Kidney (tissue), 14 donors: ENCODE results near the gene NISCH. TPM values are rescaled to one million over a fixed set of nuclear protein-coding genes. Genes with fewer than 3 reads are reported as not detected.
A peak's percentile ranks its signal among the peaks of the same experiment; 100 is the strongest.

ENCODE experiments used
- DNase-seq, 5 donors: peaks; one replicate each; pipeline ENCODE4 v3.0.0-alpha.2; 2013 to 2020
- FAIRE-seq: peaks from 2 replicates; lab custom pipeline; 2012; peaks lifted over from hg19 to GRCh38; lab: Jason Lieb, UNC
- H3K27ac ChIP-seq, 2 donors: one replicate each; pipeline ENCODE4 v1.7.0; 2013; ENCODE audit warnings: low read depth in 2 of 2, low read length in 2 of 2, inconsistent platforms in 1 of 2
- H3K27me3 ChIP-seq: one replicate; pipeline ENCODE4 v1.7.1; 2013; ENCODE audit warnings: low read length, inconsistent platforms; ENCODE audit not compliant: control insufficient read depth, insufficient read depth
- H3K36me3 ChIP-seq, 3 donors: one replicate each; pipeline versions ENCODE4 v1.7.0 to v1.7.1; 2013; ENCODE audit warnings: low read length in 3 of 3, control low read depth in 1 of 3, inconsistent platforms in 1 of 3; ENCODE audit not compliant: insufficient read depth in 3 of 3, control insufficient read depth in 2 of 3
- H3K4me1 ChIP-seq, 3 donors: one replicate each; pipeline versions ENCODE4 v1.7.0 to v1.7.1; 2013; ENCODE audit warnings: low read length in 3 of 3, inconsistent platforms in 1 of 3, low read depth in 1 of 3; ENCODE audit not compliant: control insufficient read depth in 2 of 3, insufficient read depth in 2 of 3
- H3K4me3 ChIP-seq, 3 donors: one replicate each; pipeline versions ENCODE4 v1.7.0 to v1.8.1; 2013; ENCODE audit warnings: low read length in 3 of 3, control low read depth in 1 of 3, inconsistent platforms in 1 of 3
- H3K9ac ChIP-seq, 3 donors: one replicate each; pipeline versions ENCODE4 v1.7.0 to v1.7.1; 2013; ENCODE audit warnings: low read length in 3 of 3, control low read depth in 1 of 3, inconsistent platforms in 1 of 3
- H3K9me3 ChIP-seq, 3 donors: one replicate each; pipeline versions ENCODE4 v1.7.0 to v1.7.1; 2013; ENCODE audit warnings: low read length in 3 of 3, control low read depth in 1 of 3, inconsistent platforms in 1 of 3; ENCODE audit not compliant: control insufficient read depth in 2 of 3, insufficient read depth in 1 of 3
- CTCF ChIP-seq: IDR thresholded peaks from 3 replicates; pipeline ENCODE4 v1.5.1; 2012; ENCODE audit warnings: mild to moderate bottlenecking, moderate library complexity, borderline replicate concordance; ENCODE audit not compliant: insufficient read depth; ENCODE audit errors: extremely low read depth
- intact Hi-C: fragments of 100-400 bp; cut with DNase I; formaldehyde crosslinking; loops from one replicate; pipeline ENCODE4 v1.11.1; 2022
- polyA plus RNA-seq: library from polyadenylated mRNA; stranded (reverse); fragments of 350-450 nt; fragmentation: Illumina TruSeq; extraction: RNeasy Lipid Tissue Mini Kit (QIAGEN cat#74804); gene quantifications from one replicate; pipeline ENCODE4 v1.2.3, GENCODE V29; 2014; ENCODE audit warnings: low read depth, low replicate concordance; ENCODE audit not compliant: insufficient read depth
- total RNA-seq: library from RNA; stranded (reverse); fragmentation: NEBNext Ultra II Directional; extraction: Animal tissue kit (Norgen Biotek cat#: 25700); gene quantifications from one replicate; pipeline ENCODE4 v1.2.1, GENCODE V29; 2021
- donor health status: control.
- donor health status: control.
- donor health status: control.
- donor health status: control.
- donor health status: control.
- donor health status: DM: yes; HTN: yes; CAD: no.
- donor health status: Normal renal cell carcinoma (clear cell type).

NISCH gene
- total and polyA plus RNA-seq, 2 donors from 2014 or later = 36.1 to 98.7 TPM

- H3K27ac ChIP-seq = peak overlapping the region in 1 of 2 donors; percentile 17
- peak overlapping the region in 2 of 3 donors; percentile 34 to 38 for H3K4me3 ChIP-seq
- H3K36me3 ChIP-seq = peaks cover 0 to 10% (median 0%) of the 10 kb centered on the region in 3 donors
- intact Hi-C loops = no loop called here
- FAIRE-seq (no peak), DNase-seq (no peak)
- no peak overlapping the region for H3K9ac ChIP-seq
- no peak for TF ChIP-seq CTCF
- H3K4me1 ChIP-seq = peaks cover 3 to 28% (median 12%) of the 10 kb centered on the region in 3 donors
- H3K9me3 ChIP-seq = no peaks in the 10 kb centered on the region
- no peaks in the 10 kb centered on the region for H3K27me3 ChIP-seq
Observed at GRCh38 chr3:52539010-52539653, 83.7 kb downstream of the NISCH start.

- Histone ChIP-seq H3K9me3 (no peaks in the 10 kb centered on the region), H3K4me1 (peaks cover 3 to 18% (median 7%) of the 10 kb centered on the region in 3 donors), H3K27ac (no peak overlapping the region), H3K36me3 (peaks cover 0 to 16% (median 0%) of the 10 kb centered on the region in 3 donors), H3K4me3 (no peak overlapping the region), H3K27me3 (no peaks in the 10 kb centered on the region), H3K9ac (no peak overlapping the region)
- FAIRE-seq (no peak), DNase-seq (no peak)
- TF ChIP-seq CTCF = no peak
- intact Hi-C loops = no loop called here
Observed at GRCh38 chr3:52541050-52541449, 85.6 kb downstream of the NISCH start.

Other genes with a start within 250 kb of the NISCH start
- gene TLR9, start 230.0 kb upstream of the NISCH start, total RNA-seq = 0.94 TPM
- not detected for gene TLR9, start 230.0 kb upstream of the NISCH start, polyA plus RNA-seq
- gene TWF2, start 216.4 kb upstream of the NISCH start, total RNA-seq = 59.9 TPM
- gene TWF2, start 216.4 kb upstream of the NISCH start, polyA plus RNA-seq = 44.0 TPM
- gene PPM1M, start 209.8 kb upstream of the NISCH start, total RNA-seq = 32.5 TPM
- 23.2 TPM for gene PPM1M, start 209.8 kb upstream of the NISCH start, polyA plus RNA-seq
- 75.8 TPM for gene WDR82, start 177.0 kb upstream of the NISCH start, total RNA-seq
- 20.9 TPM for gene WDR82, start 177.0 kb upstream of the NISCH start, polyA plus RNA-seq
- 30.7 TPM for gene GLYCTK, start 167.8 kb upstream of the NISCH start, total RNA-seq
- gene GLYCTK, start 167.8 kb upstream of the NISCH start, polyA plus RNA-seq = 50.2 TPM
- 12.1 TPM for gene DNAH1, start 139.3 kb upstream of the NISCH start, total RNA-seq
- gene DNAH1, start 139.3 kb upstream of the NISCH start, polyA plus RNA-seq = 1.7 TPM
- gene BAP1, start 45.6 kb upstream of the NISCH start, total RNA-seq = 72.5 TPM
- 61.6 TPM for gene BAP1, start 45.6 kb upstream of the NISCH start, polyA plus RNA-seq
- gene PHF7, start 44.9 kb upstream of the NISCH start, total RNA-seq = 8.8 TPM
- 3.9 TPM for gene PHF7, start 44.9 kb upstream of the NISCH start, polyA plus RNA-seq
- gene SEMA3G, start 10.5 kb upstream of the NISCH start, total RNA-seq = 25.7 TPM
- 28.2 TPM for gene SEMA3G, start 10.5 kb upstream of the NISCH start, polyA plus RNA-seq
- 2.2 TPM for gene TNNC1, start 1.6 kb upstream of the NISCH start, total RNA-seq
- 86.6 TPM for gene TNNC1, start 1.6 kb upstream of the NISCH start, polyA plus RNA-seq
- gene STAB1, start 39.7 kb downstream of the NISCH start, total RNA-seq = 379 TPM
- 98.4 TPM for gene STAB1, start 39.7 kb downstream of the NISCH start, polyA plus RNA-seq
- 47.3 TPM for gene NT5DC2, start 78.3 kb downstream of the NISCH start, total RNA-seq
- 75.7 TPM for gene NT5DC2, start 78.3 kb downstream of the NISCH start, polyA plus RNA-seq
- gene UQCC5, start 81.0 kb downstream of the NISCH start, total RNA-seq = 26.8 TPM
- gene UQCC5, start 81.0 kb downstream of the NISCH start, polyA plus RNA-seq = 135 TPM
- gene PBRM1, start 230.3 kb downstream of the NISCH start, total RNA-seq = 56.2 TPM
- 4.1 TPM for gene PBRM1, start 230.3 kb downstream of the NISCH start, polyA plus RNA-seq
- 47.8 TPM for gene GNL3, start 230.4 kb downstream of the NISCH start, total RNA-seq
- gene GNL3, start 230.4 kb downstream of the NISCH start, polyA plus RNA-seq = 27.9 TPM